ENCODE results near the gene TMTC4.
"Not testable (repeated sequence)": the region's sequence is repeated elsewhere in the genome, so short reads cannot be mapped to it uniquely, and the experiment has no call there.

The TMTC4 gene

GRCh38 chr13:100674572-100674871, at the start of gene TMTC4:
Gene TMTC4 (minus strand): TSS chr13:100674795. CDS start chr13:100670362, 4,433 bp downstream.
- no peak for DNase-seq

- no peak for DNase-seq
These were observed 47.9 kb upstream of the TMTC4 start for GRCh38 chr13:100722517-100722916.

GRCh38 chr13:100721885-100722512, 47.4 kb upstream of the TMTC4 start:
- peak; percentile 59 to 72 for DNase-seq

GRCh38 chr13:100715604-100716003, 41.0 kb upstream of the TMTC4 start:
- DNase-seq: no peak

GRCh38 chr13:100714478-100714877, 39.9 kb upstream of the TMTC4 start:
- DNase-seq: no peak

GRCh38 chr13:100710176-100710575, 35.6 kb upstream of the TMTC4 start:
- no peak for DNase-seq

- peak in 1 of 2 experiments; percentile 9 for DNase-seq
These were observed 33.5 kb upstream of the TMTC4 start for GRCh38 chr13:100707818-100708740.

- not testable (repeated sequence) for DNase-seq
These were observed 23.7 kb upstream of the TMTC4 start for GRCh38 chr13:100698331-100698730.

GRCh38 chr13:100695509-100695773, 20.8 kb upstream of the TMTC4 start:
- no peak for DNase-seq

- DNase-seq: peak; percentile 9 to 23
These were observed 20.3 kb upstream of the TMTC4 start for GRCh38 chr13:100694722-100695508.

GRCh38 chr13:100689191-100689590, 14.6 kb upstream of the TMTC4 start:
- DNase-seq: no peak

- no peak for DNase-seq
These were observed 5.5 kb upstream of the TMTC4 start for GRCh38 chr13:100680131-100680530.

GRCh38 chr13:100677128-100677527, 2.5 kb upstream of the TMTC4 start:
- DNase-seq: not testable (repeated sequence)

GRCh38 chr13:100675661-100676129, 1.1 kb upstream of the TMTC4 start:
- DNase-seq: peak in 1 of 2 experiments; percentile 12

GRCh38 chr13:100674872-100675660, 471 bp upstream of the TMTC4 start:
- DNase-seq: peak; percentile 100

GRCh38 chr13:100673713-100674571, 653 bp downstream of the TMTC4 start:
- peak; percentile 24 to 48 for DNase-seq

- DNase-seq: peak in 1 of 2 experiments; percentile 3
These were observed 1.3 kb downstream of the TMTC4 start for GRCh38 chr13:100673376-100673712.

- no peak for DNase-seq
These were observed 3.0 kb downstream of the TMTC4 start for GRCh38 chr13:100671389-100672182.

GRCh38 chr13:100668408-100668807, 6.2 kb downstream of the TMTC4 start:
- no peak for DNase-seq

- DNase-seq: no peak
These were observed 6.7 kb downstream of the TMTC4 start for GRCh38 chr13:100667894-100668293.

GRCh38 chr13:100666124-100666523, 8.5 kb downstream of the TMTC4 start:
- no peak for DNase-seq
